ENCODE data around the gene MYPN.
"Not testable (repeated sequence)": the region's sequence is repeated elsewhere in the genome, so short reads cannot be mapped to it uniquely, and the experiment has no call there.

MYPN gene

GRCh38 chr10:68166871-68167585 is 57.7 kb downstream of the MYPN start:
- in situ Hi-C loops (cut with MboI; ENCODE audit: low sequenced_read_pairs), result no loop called here

DNA sequence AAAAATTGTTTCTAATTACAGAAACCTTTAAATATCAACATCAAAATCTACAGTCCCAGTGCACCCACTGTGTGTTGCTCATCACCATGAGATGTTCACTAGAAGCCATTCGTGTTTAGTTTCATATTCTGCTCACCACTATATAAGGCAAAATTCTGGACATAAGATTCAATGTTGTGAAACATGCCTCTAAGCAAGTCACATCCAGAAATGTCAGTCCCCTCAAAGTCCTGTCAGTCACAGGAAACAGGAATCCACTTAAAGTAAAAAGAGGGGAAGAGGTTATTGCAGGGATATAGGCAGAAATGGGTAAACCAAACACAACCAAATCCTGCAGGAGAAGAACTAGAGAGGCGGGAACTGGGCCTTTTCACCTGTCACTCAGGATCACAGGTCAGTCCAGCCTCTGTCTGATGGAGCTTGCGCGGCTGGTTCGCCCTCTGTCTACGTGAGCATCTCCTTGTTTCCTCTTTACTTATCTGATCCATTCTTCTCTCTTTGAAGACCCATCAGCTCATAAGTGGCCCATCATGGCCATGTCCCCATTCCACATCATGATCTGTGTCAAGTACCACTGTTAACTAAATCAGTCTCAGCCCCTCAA is 58.4 kb downstream of the MYPN start:
- in situ Hi-C loops (cut with MboI; ENCODE audit: low sequenced_read_pairs), result no loop called here

DNA sequence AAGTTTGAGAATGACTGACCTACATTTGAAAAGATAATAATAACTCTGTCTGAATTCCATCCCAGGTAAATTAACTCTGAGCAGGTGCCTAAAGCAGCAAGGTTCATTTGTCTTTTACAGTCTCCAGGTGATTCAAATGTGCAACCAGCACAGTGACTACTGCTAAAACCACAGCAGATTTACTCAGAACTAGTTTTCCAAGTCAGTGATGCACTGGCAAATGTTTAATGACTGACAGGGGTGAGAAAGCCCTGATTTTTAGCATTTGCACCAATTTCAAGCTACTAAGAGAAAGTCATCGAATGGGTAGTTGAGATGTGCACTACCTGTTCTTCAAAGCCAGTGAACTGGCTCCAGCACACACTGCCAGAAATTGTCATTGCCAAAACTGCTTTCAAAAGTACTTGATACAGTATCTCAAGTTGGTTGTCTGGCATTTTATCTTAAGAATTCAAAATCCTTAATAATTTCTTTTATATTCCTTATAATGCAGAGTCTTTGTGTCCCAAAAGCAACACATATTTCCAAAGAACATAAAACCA is 62.3 kb downstream of the MYPN start:
- in situ Hi-C loops (cut with MboI; ENCODE audit: low sequenced_read_pairs), result no loop called here

- in situ Hi-C loops (cut with MboI; ENCODE audit: low sequenced_read_pairs), result no loop called here
Observed at GRCh38 chr10:68172324-68172723, 63.0 kb downstream of the MYPN start.

DNA sequence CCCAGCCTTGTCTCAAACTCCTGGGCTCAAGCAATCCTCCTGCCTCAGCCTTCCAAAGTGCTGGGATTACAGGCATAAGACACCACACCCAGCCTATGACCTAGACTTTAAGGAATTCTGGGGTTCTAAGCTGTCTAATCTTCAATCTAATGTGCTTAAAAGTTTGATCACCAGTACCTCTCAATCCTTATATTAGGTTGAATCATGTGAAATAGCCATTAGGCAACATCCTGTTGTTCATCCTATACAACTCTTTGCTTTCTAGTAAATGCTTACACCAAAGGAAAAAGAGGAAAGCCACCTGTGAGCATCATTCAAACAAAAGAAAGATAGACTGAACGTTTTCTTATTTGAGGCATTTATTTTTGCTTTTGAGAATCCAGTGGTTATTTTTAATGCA is 66.7 kb downstream of the MYPN start:
- in situ Hi-C loops (cut with MboI; ENCODE audit: low sequenced_read_pairs), result no loop called here

- in situ Hi-C loops (cut with MboI; ENCODE audit: low sequenced_read_pairs), result no loop called here
Observed at GRCh38 chr10:68176797-68177196, 67.5 kb downstream of the MYPN start.

- in situ Hi-C loops (cut with MboI; ENCODE audit: low sequenced_read_pairs), result no loop called here
Observed at GRCh38 chr10:68178592-68178991, 69.3 kb downstream of the MYPN start.

- in situ Hi-C loops (cut with MboI; ENCODE audit: low sequenced_read_pairs), result no loop called here
Observed at GRCh38 chr10:68179016-68179415, 69.7 kb downstream of the MYPN start.

- in situ Hi-C loops (cut with MboI; ENCODE audit: low sequenced_read_pairs), result no loop called here
Observed at GRCh38 chr10:68180490-68180889, 71.2 kb downstream of the MYPN start.

- in situ Hi-C loops (cut with MboI; ENCODE audit: low sequenced_read_pairs), result no loop called here
Observed at GRCh38 chr10:68184546-68184945, 75.3 kb downstream of the MYPN start.

- in situ Hi-C loops (cut with MboI; ENCODE audit: low sequenced_read_pairs), result no loop called here
Observed at GRCh38 chr10:68185085-68185484, 75.8 kb downstream of the MYPN start.

GRCh38 chr10:68188835-68189234 is 79.5 kb downstream of the MYPN start:
- in situ Hi-C loops (cut with MboI; ENCODE audit: low sequenced_read_pairs), result no loop called here

DNA sequence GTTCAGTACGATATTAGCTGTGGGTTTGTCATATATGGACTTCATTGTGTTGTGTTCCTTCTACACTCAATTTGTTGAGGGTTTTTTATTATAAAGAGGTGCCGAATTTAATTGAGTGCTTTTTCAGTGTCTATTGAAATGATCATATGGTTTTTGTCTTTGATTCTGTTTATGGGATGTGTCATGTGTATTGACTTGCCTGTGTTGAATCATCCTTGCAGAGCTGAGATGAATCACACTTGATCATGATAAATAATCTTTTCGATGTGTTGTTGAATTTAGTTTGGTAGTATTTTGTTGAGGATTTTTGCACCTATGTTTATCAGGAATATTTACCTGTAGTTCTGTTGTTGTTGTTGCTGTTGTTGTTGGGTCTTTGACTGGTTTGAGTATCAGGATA is 82.8 kb downstream of the MYPN start:
- in situ Hi-C loops (cut with MboI; ENCODE audit: low sequenced_read_pairs), result no loop called here

- in situ Hi-C loops (cut with MboI; ENCODE audit: low sequenced_read_pairs), result no loop called here
Observed at GRCh38 chr10:68194290-68194689, 85.0 kb downstream of the MYPN start.

GRCh38 chr10:68195776-68196175 is 86.5 kb downstream of the MYPN start:
- in situ Hi-C loops (cut with MboI; ENCODE audit: low sequenced_read_pairs), result not testable (repeated sequence)

DNA sequence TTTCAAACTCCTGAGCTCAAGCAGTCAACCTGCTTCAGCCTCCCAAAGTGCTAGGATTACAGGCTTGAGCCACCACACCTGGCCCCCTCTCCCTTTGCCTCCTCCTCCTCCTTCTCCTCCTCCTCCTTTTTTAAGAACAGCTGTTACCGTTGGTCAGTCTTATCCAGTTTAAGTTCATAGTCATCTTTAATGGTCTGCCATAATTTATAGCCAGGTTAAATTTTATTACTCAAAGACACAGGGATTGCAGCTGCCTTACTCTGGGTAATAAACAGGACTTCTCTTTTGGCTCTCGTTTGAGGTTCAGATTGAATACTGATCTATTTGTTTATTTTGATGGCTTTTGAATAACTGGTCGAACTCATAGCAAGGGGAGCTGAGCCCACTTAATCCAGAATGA is 87.4 kb downstream of the MYPN start:
- in situ Hi-C loops (cut with MboI; ENCODE audit: low sequenced_read_pairs), result no loop called here

- in situ Hi-C loops (cut with MboI; ENCODE audit: low sequenced_read_pairs), result no loop called here
Observed at GRCh38 chr10:68202960-68203353, 93.7 kb downstream of the MYPN start.

DNA sequence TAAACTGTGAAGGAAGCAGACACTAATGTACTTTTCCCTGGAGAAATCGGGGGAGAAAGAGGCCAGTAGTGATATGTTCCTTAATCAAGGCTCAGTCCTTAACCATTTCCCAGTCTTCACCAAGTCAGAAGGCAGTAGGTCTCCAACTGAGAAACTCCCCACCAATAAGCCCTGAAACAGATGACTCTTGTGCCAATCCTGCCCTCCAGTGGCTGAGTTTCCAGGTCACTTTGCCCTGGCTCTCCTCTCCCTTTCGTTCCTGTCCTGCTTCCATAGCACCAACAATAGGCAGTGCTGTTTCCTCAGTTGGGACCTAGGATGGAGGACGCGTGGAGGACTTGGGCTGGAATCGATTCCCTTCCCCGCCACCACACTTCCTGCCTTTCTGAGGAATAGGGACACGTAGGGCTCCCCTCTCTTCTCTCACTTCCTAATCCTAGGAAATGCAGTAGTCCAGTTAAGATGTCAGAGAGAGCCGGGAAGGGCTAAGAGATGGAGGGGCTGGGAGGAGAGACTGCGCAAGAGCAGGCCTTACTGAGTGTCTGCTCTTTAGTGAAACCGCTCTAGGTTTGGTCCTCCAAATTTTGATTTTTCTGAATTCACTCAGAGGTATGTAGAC is 99.2 kb downstream of the MYPN start:
- in situ Hi-C loops (cut with MboI; ENCODE audit: low sequenced_read_pairs), result no loop called here

DNA sequence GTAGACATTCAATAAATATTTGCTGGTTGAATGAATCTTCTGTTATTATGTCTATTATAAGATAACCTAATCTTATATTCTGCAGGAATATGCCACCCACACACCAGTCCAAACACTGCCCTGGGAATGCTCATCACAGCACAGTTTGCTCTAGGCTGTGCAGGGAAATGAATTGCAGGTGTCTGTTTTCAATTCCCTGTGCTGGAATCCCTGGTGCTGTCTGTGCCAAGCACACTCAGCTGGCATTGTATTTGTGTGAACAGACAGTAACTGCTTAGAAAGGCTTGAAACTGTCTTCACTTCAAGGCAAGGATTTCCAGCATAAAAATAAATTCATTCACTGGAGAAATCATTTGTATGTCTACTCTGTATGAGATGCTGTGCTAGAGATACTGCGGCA is 102.4 kb downstream of the MYPN start:
- in situ Hi-C loops (cut with MboI; ENCODE audit: low sequenced_read_pairs), result no loop called here

- in situ Hi-C loops (cut with MboI; ENCODE audit: low sequenced_read_pairs), result no loop called here
Observed at GRCh38 chr10:68212721-68213352, 103.5 kb downstream of the MYPN start.

GRCh38 chr10:68218786-68219185 is 109.5 kb downstream of the MYPN start:
- in situ Hi-C loops (cut with MboI; ENCODE audit: low sequenced_read_pairs), result no loop called here

DNA sequence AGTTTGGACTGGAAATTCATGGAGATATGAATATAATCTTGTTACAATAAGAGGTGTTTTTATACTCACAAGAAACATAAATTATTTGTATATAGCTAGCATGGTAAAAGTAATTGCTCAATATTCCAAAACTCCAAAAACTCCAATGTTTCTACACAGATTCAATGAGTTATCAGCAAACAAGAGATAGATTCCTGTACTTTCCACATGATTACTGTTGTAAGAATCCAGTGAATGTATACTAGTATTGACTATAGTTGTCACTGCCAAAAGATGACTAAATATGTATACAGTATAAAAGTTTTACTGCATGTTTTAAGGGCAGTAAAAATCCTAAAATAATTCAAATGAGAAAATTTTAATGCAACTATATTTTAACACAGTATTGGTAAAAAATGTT is 111.9 kb downstream of the MYPN start:
- in situ Hi-C loops (cut with MboI; ENCODE audit: low sequenced_read_pairs), result no loop called here
